ENCODE results near the gene C1orf50. TPM values are rescaled to one million over a fixed set of nuclear protein-coding genes. Genes with fewer than 3 reads are reported as not detected.

The C1orf50 gene
- total RNA-seq (2022; extraction: Qiagen RNA extraction; ENCODE audit: low read depth): 3.3 to 5.0 TPM (median 4.6 TPM) in 5 replicates

GRCh38 chr1:42766741-42767509, at the start of gene C1orf50, which contains the start of gene P3H1:
Gene C1orf50, plus strand, starts transcription at chr1:42767249. Its CDS starts 63 bp downstream, at chr1:42767312.
Gene P3H1, minus strand, starts transcription at chr1:42767028. Its CDS starts 57 bp downstream, at chr1:42766971.

GRCh38 chr1:42739753-42740700, 27.0 kb upstream of the C1orf50 start, which contains the start of gene CLDN19:
Gene CLDN19, minus strand, starts transcription at chr1:42740236. Its CDS starts 173 bp downstream, at chr1:42740063.

GRCh38 chr1:42784946-42785693, 18.1 kb downstream of the C1orf50 start, which contains the start of gene TMEM269:
Gene TMEM269, plus strand, starts transcription at chr1:42784991. Its CDS starts 4,903 bp downstream, at chr1:42789894.

GRCh38 chr1:42816585-42817439, 49.8 kb downstream of the C1orf50 start, which contains the start of the genes ERMAP and SVBP:
Gene ERMAP, plus strand, starts transcription at chr1:42817122. Its CDS starts 13,327 bp downstream, at chr1:42830449.
Gene SVBP, minus strand, starts transcription at chr1:42817397. Its CDS starts 853 bp downstream, at chr1:42816544.

Other genes starting within 250 kb of the C1orf50 start
- 59.9 to 64.2 TPM (median 62.6 TPM) in 5 replicates for gene PPIH, start 108.8 kb upstream of the C1orf50 start, total RNA-seq (2022; extraction: Qiagen RNA extraction; ENCODE audit: low read depth)
- 733 to 810 TPM (median 766 TPM) in 5 replicates for gene YBX1, start 84.8 kb upstream of the C1orf50 start, total RNA-seq (2022; extraction: Qiagen RNA extraction; ENCODE audit: low read depth)
- not detected in 5 replicates for gene CLDN19, start 27.0 kb upstream of the C1orf50 start, total RNA-seq (2022; extraction: Qiagen RNA extraction; ENCODE audit: low read depth)
- gene P3H1, start 221 bp upstream of the C1orf50 start, total RNA-seq (2022; extraction: Qiagen RNA extraction; ENCODE audit: low read depth): 29.7 to 34.1 TPM (median 31.2 TPM) in 5 replicates
- 0.07 to 0.15 TPM (median 0.09 TPM) in 5 replicates for gene TMEM269, start 17.7 kb downstream of the C1orf50 start, total RNA-seq (2022; extraction: Qiagen RNA extraction; ENCODE audit: low read depth)
- 3.5 to 4.6 TPM (median 3.9 TPM) in 5 replicates for gene ERMAP, start 49.9 kb downstream of the C1orf50 start, total RNA-seq (2022; extraction: Qiagen RNA extraction; ENCODE audit: low read depth)
- 11.2 to 17.1 TPM (median 14.3 TPM) in 5 replicates for gene SVBP, start 50.1 kb downstream of the C1orf50 start, total RNA-seq (2022; extraction: Qiagen RNA extraction; ENCODE audit: low read depth)
- 5.8 to 7.7 TPM (median 6.8 TPM) in 5 replicates for gene ZNF691, start 79.4 kb downstream of the C1orf50 start, total RNA-seq (2022; extraction: Qiagen RNA extraction; ENCODE audit: low read depth)
- gene SLC2A1, start 191.6 kb downstream of the C1orf50 start, total RNA-seq (2022; extraction: Qiagen RNA extraction; ENCODE audit: low read depth): 139 to 173 TPM (median 152 TPM) in 5 replicates